Progenitor cell of endocrine pancreas (in vitro differentiated cells): ENCODE measurements around the gene ACYP1. TPM values are rescaled to one million over a fixed set of nuclear protein-coding genes. Genes with fewer than 3 reads are reported as not detected.

Source experiments
- DNase-seq: peaks from one replicate; pipeline ENCODE4 v3.0.0; 2021; ENCODE audit warnings: low spot score; ENCODE audit not compliant: unreplicated experiment
- H3K27ac Mint-ChIP-seq: 2 replicates; pipeline ENCODE4 v1.8.0; 2021; ENCODE audit warnings: mild to moderate bottlenecking, moderate library complexity, mixed read lengths
- H3K27me3 Mint-ChIP-seq: 2 replicates; pipeline ENCODE4 v1.8.0; 2021; ENCODE audit warnings: mixed read lengths
- H3K36me3 Mint-ChIP-seq: 2 replicates; pipeline ENCODE4 v1.8.0; 2022; ENCODE audit warnings: mixed read lengths; ENCODE audit not compliant: insufficient read depth
- H3K4me1 Mint-ChIP-seq: 2 replicates; pipeline ENCODE4 v1.8.0; 2021; ENCODE audit warnings: low read depth, mixed read lengths
- H3K4me3 Mint-ChIP-seq: 2 replicates; pipeline ENCODE4 v1.8.0; 2021; ENCODE audit warnings: low read depth, mild to moderate bottlenecking, moderate library complexity, mixed read lengths
- H3K9me3 Mint-ChIP-seq: 2 replicates; pipeline ENCODE4 v1.8.0; 2021; ENCODE audit warnings: low read depth, mixed read lengths
- CTCF ChIP-seq: fragments of 200-600 bp; sonication (generic); IDR thresholded peaks from one replicate; pipeline ENCODE4 v1.5.0; 2021; ENCODE audit warnings: antibody characterized with exemption, mild to moderate bottlenecking; ENCODE audit not compliant: unreplicated experiment
- total RNA-seq: library from RNA; stranded (reverse); gene quantifications from 2 replicates; pipeline ENCODE4 v1.2.1, GENCODE V29; 2021

Gene ACYP1
- total RNA-seq, 1 donor from 2014 or later, result 21.2 TPM

GRCh38 chr14:75098212-75098611, 34.4 kb upstream of the ACYP1 start:
- no peaks in the 10 kb centered on the region for H3K27me3 Mint-ChIP-seq
- no peak for TF ChIP-seq CTCF
- H3K36me3 Mint-ChIP-seq, result peaks cover 38% of the 10 kb centered on the region
- H3K4me3 Mint-ChIP-seq, result no peak overlapping the region
- DNase-seq, result no peak
- H3K4me1 Mint-ChIP-seq, result peaks cover 5% of the 10 kb centered on the region
- no peaks in the 10 kb centered on the region for H3K9me3 Mint-ChIP-seq
- H3K27ac Mint-ChIP-seq, result no peak overlapping the region

GRCh38 chr14:75096959-75097358, 33.1 kb upstream of the ACYP1 start:
- TF ChIP-seq CTCF, result no peak
- H3K27ac Mint-ChIP-seq, result no peak overlapping the region
- H3K4me3 Mint-ChIP-seq, result no peak overlapping the region
- peaks cover 36% of the 10 kb centered on the region for H3K36me3 Mint-ChIP-seq
- H3K27me3 Mint-ChIP-seq, result no peaks in the 10 kb centered on the region
- no peak for DNase-seq
- H3K4me1 Mint-ChIP-seq, result peaks cover 5% of the 10 kb centered on the region
- H3K9me3 Mint-ChIP-seq, result no peaks in the 10 kb centered on the region

GRCh38 chr14:75095690-75096089, 31.9 kb upstream of the ACYP1 start:
- H3K27ac Mint-ChIP-seq, result no peak overlapping the region
- no peak for DNase-seq
- no peak overlapping the region for H3K4me3 Mint-ChIP-seq
- peaks cover 34% of the 10 kb centered on the region for H3K36me3 Mint-ChIP-seq
- no peaks in the 10 kb centered on the region for H3K9me3 Mint-ChIP-seq
- peaks cover 5% of the 10 kb centered on the region for H3K4me1 Mint-ChIP-seq
- H3K27me3 Mint-ChIP-seq, result no peaks in the 10 kb centered on the region
- TF ChIP-seq CTCF, result no peak

- H3K27me3 Mint-ChIP-seq, result no peaks in the 10 kb centered on the region
- no peak overlapping the region for H3K4me3 Mint-ChIP-seq
- DNase-seq, result no peak
- H3K9me3 Mint-ChIP-seq, result no peaks in the 10 kb centered on the region
- no peak overlapping the region for H3K27ac Mint-ChIP-seq
- H3K4me1 Mint-ChIP-seq, result peaks cover 5% of the 10 kb centered on the region
- peaks cover 34% of the 10 kb centered on the region for H3K36me3 Mint-ChIP-seq
- TF ChIP-seq CTCF, result no peak
These were observed 31.1 kb upstream of the ACYP1 start for GRCh38 chr14:75094896-75095295.

- Mint-ChIP-seq H3K36me3 (peaks cover 23% of the 10 kb centered on the region), H3K4me1 (no peaks in the 10 kb centered on the region), H3K9me3 (no peaks in the 10 kb centered on the region), H3K4me3 (no peak overlapping the region), H3K27me3 (no peaks in the 10 kb centered on the region), H3K27ac (no peak overlapping the region)
- no peak for DNase-seq
- TF ChIP-seq CTCF, result no peak
These were observed 28.9 kb upstream of the ACYP1 start for GRCh38 chr14:75092698-75093097.
